SK-N-SH treated with all-trans-retinoic acid at 6 μM for 48 hours (cell line): ENCODE data around the gene LIN7B.

Experiments used
- ARNTL ChIP-seq: fragments of 450-650 bp; formaldehyde crosslinking; IDR thresholded peaks from 2 replicates; pipeline ENCODE4 v1.5.0; 2020; ENCODE audit warnings: low read depth, mild to moderate bottlenecking, moderate library complexity, borderline replicate concordance
- POU6F1 ChIP-seq: fragments of 250-450 bp; sonication (Bioruptor Pico); IDR thresholded peaks from 2 replicates; pipeline ENCODE4 v1.8.0; 2021; ENCODE audit warnings: low read depth, mild to moderate bottlenecking, moderate library complexity, borderline replicate concordance
- RARB ChIP-seq: fragments of 250-450 bp; sonication (Bioruptor Pico); IDR thresholded peaks from 2 replicates; pipeline ENCODE4 v1.8.0; 2021; ENCODE audit warnings: mild to moderate bottlenecking, moderate library complexity
- TCF4 ChIP-seq: fragments of 250-450 bp; sonication (Bioruptor Pico); IDR thresholded peaks from 2 replicates; pipeline ENCODE4 v1.8.0; 2021; ENCODE audit warnings: mild to moderate bottlenecking, moderate library complexity, borderline replicate concordance

- TF ChIP-seq ARNTL (no peak), POU6F1 (no peak), TCF4 (CRISPR knock-in tag) (no peak), RARB (CRISPR knock-in tag) (no peak)
Measured at GRCh38 chr19:49117677-49118564, 3.8 kb downstream of the LIN7B start.
